HL-60/S4 treated with phorbol 12-myristate 13-acetate at 8.2 ng/mL for 4 days and 3 days (cell line): Measurements from ENCODE around the gene CTSK.
"Not testable (repeated sequence)": the region's sequence is repeated elsewhere in the genome, so short reads cannot be mapped to it uniquely, and the experiment has no call there.

ENCODE experiments used
- in situ Hi-C: fragments of 300-500 bp; cut with MboI; formaldehyde crosslinking; loops from 2 replicates; pipeline ENCODE4 v1.15.0; 2022; ENCODE audit warnings: low sequenced_read_pairs

The CTSK gene

GRCh38 chr1:150807249-150808023, 624 bp downstream of the CTSK start:
- in situ Hi-C loops, result no loop called here

- in situ Hi-C loops, result no loop called here
Measured at GRCh38 chr1:150805899-150806298, 2.2 kb downstream of the CTSK start.

DNA sequence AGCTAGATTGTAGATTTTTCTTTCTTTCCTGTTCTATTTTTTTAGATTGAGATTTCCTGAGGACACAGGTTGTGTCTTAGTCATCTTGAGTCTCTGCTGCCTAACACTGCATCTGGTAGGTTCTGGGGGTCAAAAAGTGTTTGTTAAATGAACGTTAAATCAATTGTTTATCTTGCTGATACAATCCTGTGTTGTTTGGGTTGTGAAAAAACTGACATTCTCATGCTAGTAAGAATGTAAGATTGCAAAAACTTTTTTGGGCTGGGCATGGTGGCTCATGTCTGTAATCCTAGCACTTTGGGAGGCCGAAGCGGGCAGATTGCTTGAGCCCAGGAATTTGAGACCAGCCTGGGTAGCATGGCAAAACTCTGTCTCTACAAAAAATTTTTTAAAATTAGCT, 3.4 kb downstream of the CTSK start:
- in situ Hi-C loops, result no loop called here

DNA sequence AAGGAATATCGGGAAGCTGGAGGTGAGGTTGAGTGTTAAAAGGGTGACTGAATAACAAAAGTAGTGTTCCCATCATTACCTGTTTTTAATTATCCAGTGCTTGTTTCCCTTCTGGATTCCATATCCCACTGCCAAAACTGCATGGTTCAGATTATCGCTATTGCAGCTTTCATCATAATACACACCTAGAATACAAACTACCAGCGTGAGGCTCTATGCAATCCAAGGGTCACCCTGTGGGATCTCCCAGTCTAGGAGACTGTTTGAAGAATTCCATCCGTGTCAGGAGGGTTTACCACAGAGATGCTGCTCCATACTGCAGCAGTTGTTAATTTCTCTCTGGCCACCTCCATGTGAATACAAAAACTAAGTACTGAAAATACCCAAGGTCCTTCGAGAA, 9.0 kb downstream of the CTSK start:
- in situ Hi-C loops, result no loop called here

- in situ Hi-C loops, result no loop called here
Measured at GRCh38 chr1:150798525-150798924, 9.5 kb downstream of the CTSK start.

- in situ Hi-C loops, result no loop called here
Measured at GRCh38 chr1:150796374-150796773, 11.7 kb downstream of the CTSK start.

GRCh38 chr1:150793778-150794177, 14.3 kb downstream of the CTSK start:
- in situ Hi-C loops, result not testable (repeated sequence)

GRCh38 chr1:150793221-150793620, 14.8 kb downstream of the CTSK start:
- in situ Hi-C loops, result no loop called here

GRCh38 chr1:150791585-150791984, 16.5 kb downstream of the CTSK start:
- in situ Hi-C loops, result no loop called here

DNA sequence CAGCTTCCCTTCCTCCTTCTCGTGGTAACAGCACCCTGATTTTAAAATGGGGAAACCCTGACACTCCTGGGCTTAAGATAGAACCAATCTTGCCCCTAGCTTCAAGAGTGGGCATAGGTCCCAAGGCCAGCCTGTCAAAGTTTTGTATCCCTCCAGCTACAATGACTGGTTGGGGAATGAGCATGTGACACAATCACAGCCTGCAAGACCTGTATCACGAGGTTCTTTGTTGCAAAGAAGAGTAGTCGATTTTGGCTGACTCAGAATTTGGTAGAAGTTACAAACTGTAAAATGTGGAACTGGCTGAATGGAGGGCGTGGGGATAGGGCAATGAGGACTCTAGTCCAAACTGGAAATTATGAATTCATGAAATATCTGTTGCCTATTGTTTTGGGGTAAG, 18.7 kb downstream of the CTSK start:
- in situ Hi-C loops, result no loop called here

- in situ Hi-C loops, result no loop called here
Measured at GRCh38 chr1:150788946-150789345, 19.1 kb downstream of the CTSK start.

DNA sequence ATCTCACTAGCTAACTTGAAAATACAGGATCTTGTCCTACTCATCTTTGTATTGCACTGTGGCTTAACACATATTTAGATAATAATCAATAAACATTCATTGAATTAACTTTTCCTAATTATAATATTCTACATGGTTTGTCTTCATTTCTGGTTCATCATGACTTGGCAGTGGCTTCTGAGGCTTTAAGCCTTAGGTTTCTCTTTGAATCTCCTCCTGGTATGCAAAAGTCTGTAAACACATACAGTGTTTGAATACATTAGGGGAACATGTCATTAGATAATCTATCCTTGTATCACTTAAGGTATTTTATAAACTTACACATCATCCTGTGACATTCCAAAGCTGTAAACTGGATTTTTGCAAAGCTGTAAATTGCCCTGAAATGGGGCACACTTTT, 20.6 kb downstream of the CTSK start:
- in situ Hi-C loops, result no loop called here

DNA sequence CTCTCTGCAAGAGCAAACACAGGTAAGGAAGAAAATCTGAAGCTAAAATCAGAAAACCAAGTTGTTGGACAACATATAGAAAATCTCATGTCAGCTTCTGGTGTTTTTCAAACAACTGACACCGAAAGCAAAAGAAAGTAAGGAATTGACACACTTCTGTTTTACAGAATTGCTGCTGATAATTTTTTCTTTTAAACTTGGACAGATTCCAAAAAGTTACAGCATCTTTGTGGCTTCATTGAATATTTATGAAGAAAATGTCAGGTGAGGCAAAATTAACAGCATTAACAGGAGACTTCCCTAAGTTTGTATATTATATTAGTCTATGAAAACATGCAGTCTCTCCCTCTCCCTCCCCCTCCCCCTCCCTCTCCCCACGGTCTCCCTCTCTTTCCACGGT, 27.6 kb downstream of the CTSK start:
- in situ Hi-C loops, result no loop called here

- in situ Hi-C loops, result no loop called here
Measured at GRCh38 chr1:150778409-150778808, 29.7 kb downstream of the CTSK start.

- in situ Hi-C loops, result no loop called here
Measured at GRCh38 chr1:150777544-150777943, 30.5 kb downstream of the CTSK start.

DNA sequence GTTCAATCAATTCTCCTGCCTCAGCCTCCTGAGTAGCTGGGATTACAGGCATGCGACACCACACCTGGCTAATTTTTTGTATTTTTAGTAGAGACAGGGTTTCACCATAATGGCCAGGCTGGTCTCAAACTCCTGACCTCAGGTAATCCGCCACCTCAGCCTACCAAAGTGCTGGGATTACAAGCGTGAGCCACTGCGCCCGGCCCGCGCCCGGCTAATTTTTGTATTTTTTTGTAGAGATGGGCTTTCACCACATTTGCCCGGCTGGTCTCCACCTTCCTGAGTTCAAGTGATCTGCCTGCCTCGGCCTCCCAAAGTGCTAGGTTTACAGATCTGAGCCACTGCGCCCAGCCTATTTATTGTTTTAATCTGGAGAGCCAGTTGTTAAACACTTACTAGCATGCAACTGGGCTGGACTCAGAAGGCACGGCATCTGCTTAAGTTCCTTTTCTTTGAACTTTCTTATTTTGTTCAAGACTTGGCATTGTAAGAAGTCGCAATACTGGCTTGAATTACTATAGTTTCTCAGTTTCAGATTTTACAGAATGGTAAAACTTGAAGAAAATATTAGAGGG, 32.0 kb downstream of the CTSK start:
- in situ Hi-C loops, result not testable (repeated sequence)

- in situ Hi-C loops, result no loop called here
Measured at GRCh38 chr1:150775276-150775675, 32.8 kb downstream of the CTSK start.

GRCh38 chr1:150772326-150772725, 35.7 kb downstream of the CTSK start:
- in situ Hi-C loops, result no loop called here

DNA sequence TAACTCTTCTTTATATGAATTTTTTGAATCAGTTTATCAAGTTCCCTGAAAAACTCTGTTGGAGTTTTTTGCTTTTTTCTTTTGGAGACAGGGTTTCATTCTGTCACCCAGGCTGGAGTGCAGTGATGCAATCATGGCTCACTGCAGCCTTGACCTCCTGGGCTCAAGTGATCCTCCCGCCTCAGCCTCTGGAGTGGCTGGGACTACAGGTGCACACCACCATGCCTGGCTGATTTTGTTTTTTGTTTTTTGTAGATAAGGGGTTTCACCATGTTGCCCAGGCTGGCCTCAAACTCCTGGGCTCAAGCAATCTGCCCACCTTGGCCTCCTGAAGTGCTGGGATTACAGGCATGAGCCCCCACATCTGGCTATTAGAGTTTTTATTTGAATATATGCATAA, 40.4 kb downstream of the CTSK start:
- in situ Hi-C loops, result not testable (repeated sequence)

DNA sequence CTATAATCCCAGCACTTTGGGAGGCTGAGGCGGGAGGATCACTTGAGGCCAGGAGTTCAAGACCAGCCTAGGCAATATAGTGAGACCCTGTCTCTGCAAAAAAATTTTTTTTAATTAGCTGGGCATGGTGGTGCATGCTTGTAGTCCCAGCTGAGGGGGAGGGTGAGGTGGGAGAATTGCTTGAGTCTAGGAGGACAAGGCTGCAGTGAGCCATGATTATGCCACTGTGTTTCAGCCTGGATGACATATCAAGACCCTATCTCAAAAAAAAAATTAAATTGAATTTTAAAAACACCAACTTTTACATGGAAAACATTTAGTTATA, 42.1 kb downstream of the CTSK start:
- in situ Hi-C loops, result not testable (repeated sequence)

- in situ Hi-C loops, result no loop called here
Measured at GRCh38 chr1:150765296-150765976, 42.6 kb downstream of the CTSK start, which contains the start of gene CTSS. CTSS (minus strand) TSS chr1:150765778; CDS start chr1:150764763, 1,015 bp downstream.

GRCh38 chr1:150764617-150765101, 43.4 kb downstream of the CTSK start:
- in situ Hi-C loops, result no loop called here
